GM21717 (cell line): Measurements from ENCODE around the gene GRAPL.
A peak's percentile ranks its signal among the peaks of the same experiment; 100 is the strongest.
"Not testable (repeated sequence)": the region's sequence is repeated elsewhere in the genome, so short reads cannot be mapped to it uniquely, and the experiment has no call there.

Experiments used
- ATAC-seq: cut with Tn5 transposase; IDR thresholded peaks from one replicate; pipeline ENCODE4 v1.9.1; 2021; ENCODE audit warnings: mild to moderate bottlenecking, moderate library complexity; ENCODE audit not compliant: unreplicated experiment

The GRAPL gene

DNA sequence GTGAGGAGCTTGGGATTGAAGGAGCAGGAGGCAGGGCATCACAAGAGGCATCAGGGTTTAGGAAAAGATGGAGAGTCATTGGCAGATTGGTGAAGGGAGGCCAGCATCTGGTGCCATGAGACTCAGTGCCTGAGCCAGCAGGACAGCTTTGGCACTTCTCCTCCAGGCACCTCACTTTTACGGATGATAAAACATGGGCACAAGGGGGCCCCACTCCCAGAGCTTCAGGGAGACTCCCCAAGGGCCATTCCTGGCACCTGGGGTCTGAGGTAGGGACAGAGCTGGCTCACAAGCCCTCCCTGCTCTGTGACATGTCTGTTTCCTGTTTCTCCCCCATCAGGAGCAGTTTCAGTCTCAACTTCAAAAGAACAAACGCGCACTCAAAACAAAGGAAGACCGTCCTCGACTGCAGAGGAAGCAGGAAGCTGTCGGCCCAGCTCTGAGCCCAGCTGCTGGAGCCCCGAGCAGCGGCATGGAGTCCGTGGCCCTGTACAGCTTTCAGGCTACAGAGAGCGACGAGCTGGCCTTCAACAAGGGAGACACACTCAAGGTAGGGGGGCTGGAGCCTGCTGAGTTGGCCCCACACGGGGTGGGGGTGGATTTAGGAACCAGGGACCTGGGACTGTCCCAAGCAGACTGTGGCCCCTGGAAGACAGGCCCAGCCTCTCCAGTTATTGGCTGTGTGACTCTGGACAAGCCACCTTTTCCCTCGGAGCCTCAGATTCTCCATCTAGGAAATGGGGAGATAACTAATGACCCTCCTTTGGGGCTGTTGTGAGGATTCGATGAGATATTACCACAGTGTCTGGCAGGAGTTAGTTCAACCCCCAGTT is at the start of gene GRAPL:
TSS of gene GRAPL (plus strand) at position 442 of the 833 bp plus-strand sequence. CDS start at position 473, 31 bp downstream.
- not testable (repeated sequence) for ATAC-seq

DNA sequence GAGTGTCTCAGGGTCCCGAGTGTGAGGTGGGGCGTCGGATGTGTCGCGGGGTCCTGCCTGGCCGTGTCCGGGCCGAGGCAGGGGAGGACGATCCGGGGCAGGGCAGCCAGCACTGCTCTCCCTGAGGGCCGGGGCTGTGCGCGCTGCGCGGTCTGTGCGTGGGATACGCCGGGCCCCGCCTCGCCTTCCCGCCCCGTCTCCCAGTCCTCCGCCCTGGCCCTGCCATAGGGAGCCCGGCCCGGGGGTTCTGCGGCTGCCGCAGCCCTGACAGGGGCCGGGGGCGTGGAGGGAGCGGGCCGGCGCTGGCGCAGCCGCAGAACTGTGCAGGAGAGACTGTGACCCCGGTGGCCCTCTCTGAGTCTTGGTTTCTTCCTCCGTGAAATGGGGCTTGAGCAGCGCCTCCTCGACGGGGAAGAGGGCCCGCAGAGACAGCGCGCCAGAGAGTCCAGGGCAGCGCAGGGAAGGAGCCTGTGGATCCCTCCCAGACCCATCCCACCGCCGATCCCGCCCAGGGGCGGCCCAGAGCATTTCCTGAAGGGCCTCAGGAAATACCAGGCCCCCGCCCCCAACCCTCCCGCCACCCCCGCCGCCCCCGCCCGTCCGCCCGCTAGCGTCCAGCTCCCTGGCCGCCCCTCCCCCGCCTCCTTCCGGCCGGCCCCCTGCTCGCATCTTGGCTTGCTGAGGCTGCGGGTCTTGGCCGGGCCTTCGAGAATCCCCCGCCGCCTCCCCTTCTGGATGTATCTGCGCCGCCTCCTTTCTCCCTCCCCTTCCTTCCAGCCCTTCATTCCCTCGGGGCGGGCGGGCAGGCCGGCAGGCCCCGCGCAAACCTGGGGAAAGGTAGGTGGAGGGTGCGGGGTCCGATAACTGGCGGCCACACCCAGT is 38.3 kb upstream of the GRAPL start:
- not testable (repeated sequence) for ATAC-seq

- ATAC-seq: peak; percentile 46
Measured at GRCh38 chr17:19090058-19090772, 37.2 kb upstream of the GRAPL start.

- not testable (repeated sequence) for ATAC-seq
Measured at GRCh38 chr17:19092737-19093683, 34.4 kb upstream of the GRAPL start.

DNA sequence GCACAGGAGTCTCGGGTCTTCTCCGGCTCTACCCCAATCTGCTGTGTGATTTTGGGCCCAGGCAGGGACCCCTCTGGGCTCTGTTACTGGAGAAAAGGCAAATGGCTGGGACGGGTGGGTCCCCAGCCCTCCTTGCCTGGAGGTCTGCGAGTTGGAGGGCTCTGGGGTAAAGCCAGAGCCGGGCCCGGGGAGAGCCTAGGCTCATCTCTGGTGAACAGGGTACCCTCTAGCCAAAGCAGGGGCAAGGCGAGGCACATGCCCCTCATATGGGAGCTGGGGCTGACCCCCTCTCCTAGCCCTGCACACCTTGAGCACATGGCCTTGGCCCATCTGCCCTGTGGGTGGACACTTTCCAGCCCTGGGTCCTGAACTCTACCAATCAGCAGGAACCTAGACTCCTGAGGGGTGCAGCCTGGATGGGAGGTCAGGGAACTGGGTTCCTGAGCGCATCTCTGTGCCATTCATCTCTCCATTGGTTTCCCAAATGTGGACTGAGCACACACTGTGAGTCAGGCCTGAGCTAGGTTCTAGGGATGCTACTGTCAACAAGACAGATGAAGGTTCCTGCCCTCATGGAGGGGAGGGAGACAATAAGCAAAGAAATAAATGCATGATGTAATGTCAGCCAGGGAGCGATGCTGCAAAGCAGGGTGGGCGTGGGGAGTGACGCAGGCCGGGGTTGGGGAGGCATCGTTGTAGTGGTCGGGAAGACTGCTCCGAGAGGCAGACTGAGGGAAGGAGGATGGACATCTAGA is 33.5 kb upstream of the GRAPL start:
- not testable (repeated sequence) for ATAC-seq

DNA sequence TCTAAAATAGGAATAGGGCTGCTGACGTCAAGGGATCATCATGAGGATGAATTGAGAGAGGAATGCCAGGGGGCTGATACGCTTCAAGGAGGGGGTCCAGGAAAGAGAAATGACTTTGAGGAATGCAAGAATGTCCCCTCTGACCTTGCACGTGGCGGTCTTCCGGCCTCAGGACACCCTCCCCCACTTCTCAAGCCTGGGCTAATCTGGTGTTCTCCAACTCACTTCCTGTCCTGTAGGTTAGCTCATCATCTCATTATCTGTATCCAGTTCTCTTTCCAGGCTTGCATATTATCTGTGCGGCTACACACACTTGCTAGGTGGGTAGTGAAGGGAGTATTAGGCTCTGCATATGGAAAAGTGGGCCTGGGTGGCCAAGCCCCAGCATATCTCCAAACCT is 18.9 kb upstream of the GRAPL start:
- ATAC-seq: not testable (repeated sequence)

GRCh38 chr17:19110189-19111097 is 16.9 kb upstream of the GRAPL start:
- ATAC-seq: peak; percentile 24

- ATAC-seq: peak; percentile 70
Measured at GRCh38 chr17:19111111-19111711, 16.2 kb upstream of the GRAPL start.

DNA sequence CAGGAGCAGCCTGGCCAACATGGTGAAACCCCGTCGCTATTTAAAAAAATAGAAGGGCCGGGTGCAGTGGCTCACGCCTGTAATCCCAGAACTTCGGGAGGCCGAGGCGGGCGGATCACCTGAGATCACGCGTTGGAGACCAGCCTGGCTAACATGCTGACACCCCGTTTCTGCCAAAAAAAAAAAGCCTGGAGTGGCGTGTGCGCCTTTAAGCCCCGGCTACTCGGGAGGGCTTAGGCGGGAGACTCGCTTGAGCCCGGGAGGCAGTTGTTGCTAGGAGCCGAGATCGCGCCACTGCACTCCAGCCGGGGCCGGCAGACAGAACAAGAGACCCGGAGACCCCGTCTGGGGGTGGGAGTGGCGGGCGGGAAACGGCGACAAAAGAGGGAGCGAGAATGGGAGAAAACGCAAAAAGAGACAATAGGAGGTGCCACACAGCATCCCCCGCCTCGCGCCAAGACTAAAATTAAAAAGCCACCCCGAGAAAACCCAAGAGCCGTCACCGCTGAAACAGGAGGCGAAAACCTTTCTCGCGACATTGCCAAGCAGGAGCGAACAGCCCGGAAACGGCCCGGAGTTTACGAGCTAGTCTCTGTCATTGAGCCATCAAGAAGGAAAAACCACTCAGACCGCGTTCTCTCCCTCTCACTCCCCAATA is 15.5 kb upstream of the GRAPL start:
- not testable (repeated sequence) for ATAC-seq

- not testable (repeated sequence) for ATAC-seq
Measured at GRCh38 chr17:19112459-19112826, 14.9 kb upstream of the GRAPL start.

GRCh38 chr17:19118695-19119094 is 8.7 kb upstream of the GRAPL start:
- not testable (repeated sequence) for ATAC-seq

- not testable (repeated sequence) for ATAC-seq
Measured at GRCh38 chr17:19125289-19125688, 2.1 kb upstream of the GRAPL start.

- not testable (repeated sequence) for ATAC-seq
Measured at GRCh38 chr17:19129500-19129899, 2.1 kb downstream of the GRAPL start.

- not testable (repeated sequence) for ATAC-seq
Measured at GRCh38 chr17:19131108-19131507, 3.7 kb downstream of the GRAPL start.

DNA sequence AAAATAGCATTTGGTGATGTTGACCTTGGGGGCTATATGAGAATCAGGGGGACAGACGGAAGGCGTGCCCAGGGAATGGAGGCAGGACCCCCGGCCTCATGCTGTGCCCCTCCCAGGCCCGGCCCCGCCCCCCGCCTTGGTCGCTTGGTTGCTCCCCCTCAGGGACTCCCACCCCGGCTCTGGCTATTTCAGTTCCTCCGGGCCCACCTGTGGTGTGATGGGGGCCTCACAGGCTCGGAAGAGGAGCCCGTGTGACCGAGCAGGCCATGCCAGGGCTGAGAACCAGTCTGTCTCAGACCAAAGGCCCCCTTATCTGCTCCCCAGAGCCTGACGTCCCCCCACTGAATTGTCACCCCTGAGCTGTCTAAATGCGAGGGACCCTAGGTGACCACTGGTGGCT is 4.4 kb downstream of the GRAPL start:
- not testable (repeated sequence) for ATAC-seq

DNA sequence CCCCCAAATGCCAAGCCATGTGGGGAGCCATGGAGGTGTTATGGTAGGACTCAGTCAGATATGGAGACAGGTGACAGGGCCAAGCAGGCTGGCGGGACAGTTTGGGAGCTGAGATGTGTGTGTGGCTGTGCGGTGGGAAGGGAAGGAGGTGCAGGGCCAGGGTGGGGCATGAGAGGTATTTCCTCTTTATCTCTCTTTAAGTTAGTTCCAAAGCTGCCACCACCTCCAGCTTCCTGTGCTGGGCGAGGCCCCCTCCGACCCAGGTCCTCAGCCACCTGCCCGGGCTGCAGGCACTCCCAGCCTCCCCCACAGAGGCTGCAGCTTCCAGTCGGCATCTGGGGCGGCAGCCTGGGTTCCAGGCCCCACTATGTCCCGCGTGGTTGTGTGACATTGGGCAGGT is 6.4 kb downstream of the GRAPL start:
- not testable (repeated sequence) for ATAC-seq

- not testable (repeated sequence) for ATAC-seq
Measured at GRCh38 chr17:19135391-19135790, 8.0 kb downstream of the GRAPL start.
